ENCODE measurements around the gene ACSL6. TPM values are rescaled to one million over a fixed set of nuclear protein-coding genes. Genes with fewer than 3 reads are reported as not detected.
A peak's percentile ranks its signal among the peaks of the same experiment; 100 is the strongest.

Gene ACSL6
- total and polyA plus RNA-seq, 2 experiments from 2014 or later: 1.7 to 2.4 TPM

GRCh38 chr5:131974956-131975726, 36.3 kb downstream of the ACSL6 start:
- Histone ChIP-seq H3K9me2 (replicated peaks; ENCODE audit: insufficient read depth) (no peaks in the 10 kb centered on the region), H3K27ac (no peak overlapping the region), H3K36me3 (replicated peaks; ENCODE audit: insufficient read depth, low read depth) (no peaks in the 10 kb centered on the region), H4K20me1 (ENCODE audit: insufficient read depth, poor library complexity, severe bottlenecking) (no peaks in the 10 kb centered on the region), H2AFZ (peak overlapping the region; percentile 49), H3K9me3 (ENCODE audit: low read depth) (no peaks in the 10 kb centered on the region), H3K79me2 (no peaks in the 10 kb centered on the region), H3K27me3 (no peaks in the 10 kb centered on the region), H3K4me2 (peak overlapping the region; percentile 53), H3K4me1 (ENCODE audit: insufficient read depth) (peaks cover 8% of the 10 kb centered on the region), H3K4me3 (no peak overlapping the region)
- no peak for DNase-seq (ENCODE audit: low spot score)
- no peak for TF ChIP-seq EZH2phosphoT487 (IDR thresholded peaks at IDR 0.05; ENCODE audit: low read depth, severe bottlenecking, unreplicated experiment)
- no peak for TF ChIP-seq CTCF (IDR thresholded peaks at IDR 0.05; ENCODE audit: poor library complexity)
- TF ChIP-seq EZH2 (IDR thresholded peaks at IDR 0.05; ENCODE audit: borderline replicate concordance): no peak
- WGBS (ENCODE audit: low lambda C conversion rate, missing lambda C conversion rate): 40% methylated on average over 12 of the region's 12 CpGs

DNA sequence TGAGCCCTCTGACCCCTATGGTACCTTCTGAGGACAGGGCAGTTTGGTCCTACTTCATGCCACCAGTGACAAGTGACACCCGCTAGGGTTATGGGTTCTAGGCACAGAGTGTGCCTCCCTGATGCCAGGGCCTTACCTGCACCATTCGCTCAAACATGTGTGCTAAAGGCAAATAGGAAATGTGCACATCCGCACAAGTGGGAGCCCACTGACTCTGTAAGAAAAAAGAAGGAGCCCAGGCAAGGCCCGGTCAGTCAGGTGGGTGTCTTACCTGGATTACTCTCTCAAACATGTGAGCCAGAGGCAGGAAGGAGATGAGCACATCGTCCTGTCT, 36.9 kb downstream of the ACSL6 start:
- peak overlapping the region; percentile 53 for H3K4me2 ChIP-seq
- H3K27ac ChIP-seq: no peak overlapping the region

GRCh38 chr5:131974016-131974415, 37.4 kb downstream of the ACSL6 start:
- no peaks in the 10 kb centered on the region for H4K20me1 ChIP-seq (ENCODE audit: insufficient read depth, poor library complexity, severe bottlenecking)
- no peaks in the 10 kb centered on the region for H3K9me3 ChIP-seq (ENCODE audit: low read depth)
- no peak for DNase-seq (ENCODE audit: low spot score)
- WGBS (ENCODE audit: low lambda C conversion rate, missing lambda C conversion rate): 95% methylated on average over 1 of the region's 1 CpG
- no peak overlapping the region for H3K4me2 ChIP-seq
- H3K4me3 ChIP-seq: no peak overlapping the region
- no peak overlapping the region for H2AFZ ChIP-seq
- H3K79me2 ChIP-seq: no peaks in the 10 kb centered on the region
- no peak for TF ChIP-seq EZH2 (IDR thresholded peaks at IDR 0.05; ENCODE audit: borderline replicate concordance)
- TF ChIP-seq CTCF (IDR thresholded peaks at IDR 0.05; ENCODE audit: poor library complexity): no peak
- no peak for TF ChIP-seq EZH2phosphoT487 (IDR thresholded peaks at IDR 0.05; ENCODE audit: low read depth, severe bottlenecking, unreplicated experiment)
- H3K4me1 ChIP-seq (ENCODE audit: insufficient read depth): peaks cover 8% of the 10 kb centered on the region
- H3K27me3 ChIP-seq: no peaks in the 10 kb centered on the region
- H3K9me2 ChIP-seq (replicated peaks; ENCODE audit: insufficient read depth): no peaks in the 10 kb centered on the region
- no peak overlapping the region for H3K27ac ChIP-seq
- H3K36me3 ChIP-seq (replicated peaks; ENCODE audit: insufficient read depth, low read depth): no peaks in the 10 kb centered on the region

More for the DNA sequence above, 36.9 kb downstream of the ACSL6 start:
- Histone ChIP-seq H3K36me3 (replicated peaks; ENCODE audit: insufficient read depth, low read depth) (no peaks in the 10 kb centered on the region), H4K20me1 (ENCODE audit: insufficient read depth, poor library complexity, severe bottlenecking) (no peaks in the 10 kb centered on the region), H3K27me3 (no peaks in the 10 kb centered on the region), H3K4me1 (ENCODE audit: insufficient read depth) (peaks cover 8% of the 10 kb centered on the region), H2AFZ (peak overlapping the region; percentile 49), H3K4me3 (no peak overlapping the region), H3K79me2 (no peaks in the 10 kb centered on the region), H3K9me2 (replicated peaks; ENCODE audit: insufficient read depth) (no peaks in the 10 kb centered on the region), H3K9me3 (ENCODE audit: low read depth) (no peaks in the 10 kb centered on the region)
- no peak for DNase-seq (ENCODE audit: low spot score)
- no peak for TF ChIP-seq EZH2phosphoT487 (IDR thresholded peaks at IDR 0.05; ENCODE audit: low read depth, severe bottlenecking, unreplicated experiment)
- TF ChIP-seq CTCF (IDR thresholded peaks at IDR 0.05; ENCODE audit: poor library complexity): no peak
- no peak for TF ChIP-seq EZH2 (IDR thresholded peaks at IDR 0.05; ENCODE audit: borderline replicate concordance)
- 76% methylated on average over 5 of the region's 5 CpGs for WGBS (ENCODE audit: low lambda C conversion rate, missing lambda C conversion rate)

Data from hepatocyte (in vitro differentiated cells).